Liver (tissue), 2 donors: ENCODE measurements around the gene IZUMO2.

ENCODE experiments used
- RAD21 ChIP-seq, 2 donors: IDR thresholded peaks; 2 replicates each; pipeline ENCODE4 v1.6.1; 2016; ENCODE audit warnings: antibody characterized with exemption in 2 of 2, mild to moderate bottlenecking in 2 of 2
- YY1 ChIP-seq: IDR thresholded peaks from 2 replicates; pipeline ENCODE4 v1.6.1; 2016; ENCODE audit warnings: antibody characterized with exemption, mild to moderate bottlenecking
- donor health status: healthy.

- no peak for TF ChIP-seq YY1
- TF ChIP-seq RAD21 (IDR thresholded peaks at IDR 0.05): no peak
These were observed 13.7 kb upstream of the IZUMO2 start for GRCh38 chr19:50176775-50177174.
